ENCODE data around the gene PON2. TPM values are rescaled to one million over a fixed set of nuclear protein-coding genes. Genes with fewer than 3 reads are reported as not detected.

Gene PON2
- total RNA-seq, 2 donors from 2014 or later: 89.8 to 99.4 TPM

DNA sequence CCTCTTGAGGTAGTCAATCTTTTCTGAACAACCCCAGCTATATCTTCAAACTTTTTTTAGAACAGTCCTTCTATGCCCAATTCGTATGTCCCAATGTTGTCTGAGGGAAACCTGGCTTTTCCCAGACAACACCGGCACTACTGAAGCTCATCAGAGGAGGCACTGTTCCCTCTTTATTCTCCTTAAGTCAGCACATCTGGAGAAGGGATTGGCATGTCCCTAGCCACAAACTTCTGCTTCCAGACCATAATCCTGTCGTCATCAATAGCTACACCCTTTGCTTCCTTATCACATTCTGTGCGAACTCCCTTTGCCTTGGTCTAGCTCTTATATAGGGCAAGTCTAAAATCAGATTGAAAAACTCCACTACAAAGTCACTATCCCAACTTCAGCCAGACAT lies 61.5 kb downstream of the PON2 start:
- Histone ChIP-seq H3K27ac (no peak overlapping the region), H3K4me1 (no peaks in the 10 kb centered on the region), H3K4me3 (no peak overlapping the region), H3K9ac (ENCODE audit: low read depth in 2 of 2, low read length in 2 of 2) (no peak overlapping the region), H3K9me3 (no peaks in the 10 kb centered on the region), H3K27me3 (no peaks in the 10 kb centered on the region), H3K36me3 (no peaks in the 10 kb centered on the region)
- TF ChIP-seq, protein P1, sequence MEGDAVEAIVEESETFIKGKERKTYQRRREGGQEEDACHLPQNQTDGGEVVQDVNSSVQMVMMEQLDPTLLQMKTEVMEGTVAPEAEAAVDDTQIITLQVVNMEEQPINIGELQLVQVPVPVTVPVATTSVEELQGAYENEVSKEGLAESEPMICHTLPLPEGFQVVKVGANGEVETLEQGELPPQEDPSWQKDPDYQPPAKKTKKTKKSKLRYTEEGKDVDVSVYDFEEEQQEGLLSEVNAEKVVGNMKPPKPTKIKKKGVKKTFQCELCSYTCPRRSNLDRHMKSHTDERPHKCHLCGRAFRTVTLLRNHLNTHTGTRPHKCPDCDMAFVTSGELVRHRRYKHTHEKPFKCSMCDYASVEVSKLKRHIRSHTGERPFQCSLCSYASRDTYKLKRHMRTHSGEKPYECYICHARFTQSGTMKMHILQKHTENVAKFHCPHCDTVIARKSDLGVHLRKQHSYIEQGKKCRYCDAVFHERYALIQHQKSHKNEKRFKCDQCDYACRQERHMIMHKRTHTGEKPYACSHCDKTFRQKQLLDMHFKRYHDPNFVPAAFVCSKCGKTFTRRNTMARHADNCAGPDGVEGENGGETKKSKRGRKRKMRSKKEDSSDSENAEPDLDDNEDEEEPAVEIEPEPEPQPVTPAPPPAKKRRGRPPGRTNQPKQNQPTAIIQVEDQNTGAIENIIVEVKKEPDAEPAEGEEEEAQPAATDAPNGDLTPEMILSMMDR (IDR thresholded peaks at IDR 0.05): no peak
- no peak for DNase-seq
- intact Hi-C loops (cut with DNase I): no loop called here

GRCh38 chr7:95368235-95368634 lies 66.6 kb downstream of the PON2 start:
- H3K27ac ChIP-seq: no peak overlapping the region
- no peaks in the 10 kb centered on the region for H3K27me3 ChIP-seq
- H3K36me3 ChIP-seq: no peaks in the 10 kb centered on the region
- no peak overlapping the region for H3K9ac ChIP-seq (ENCODE audit: low read depth in 2 of 2, low read length in 2 of 2)
- TF ChIP-seq, protein P1 (IDR thresholded peaks at IDR 0.05): no peak
- no peaks in the 10 kb centered on the region for H3K4me1 ChIP-seq
- no peak for DNase-seq
- no peak overlapping the region for H3K4me3 ChIP-seq
- no peaks in the 10 kb centered on the region for H3K9me3 ChIP-seq
- intact Hi-C loops (cut with DNase I): no loop called here

DNA sequence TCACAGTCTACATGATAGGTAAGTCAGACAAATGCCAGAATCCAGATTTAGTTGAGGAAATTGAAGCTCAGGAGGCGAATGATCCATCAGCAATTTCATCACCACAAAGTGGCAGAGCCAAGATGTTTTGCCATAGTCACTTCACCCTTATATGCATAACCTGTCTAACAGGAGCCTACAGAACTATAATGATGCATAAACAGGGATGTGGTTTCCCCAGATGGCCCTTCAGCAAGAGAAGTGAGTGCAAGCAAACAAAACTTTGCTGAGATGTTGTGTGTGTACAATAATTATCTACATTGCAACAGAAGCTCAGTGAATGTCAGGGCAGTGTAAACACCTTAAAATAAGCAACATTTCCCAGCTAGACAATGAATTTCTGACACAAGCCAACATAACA lies 67.2 kb downstream of the PON2 start:
- Histone ChIP-seq H3K36me3 (no peaks in the 10 kb centered on the region), H3K9ac (ENCODE audit: low read depth in 2 of 2, low read length in 2 of 2) (no peak overlapping the region), H3K9me3 (no peaks in the 10 kb centered on the region), H3K27ac (no peak overlapping the region), H3K4me3 (no peak overlapping the region), H3K4me1 (no peaks in the 10 kb centered on the region), H3K27me3 (no peaks in the 10 kb centered on the region)
- intact Hi-C loops (cut with DNase I): no loop called here
- DNase-seq: no peak
- TF ChIP-seq, protein P1 (IDR thresholded peaks at IDR 0.05): no peak

GRCh38 chr7:95365151-95365550 lies 69.7 kb downstream of the PON2 start:
- no peak overlapping the region for H3K27ac ChIP-seq
- TF ChIP-seq, protein P1 (IDR thresholded peaks at IDR 0.05): no peak
- intact Hi-C loops (cut with DNase I): no loop called here
- no peak overlapping the region for H3K4me3 ChIP-seq
- no peak overlapping the region for H3K9ac ChIP-seq (ENCODE audit: low read depth in 2 of 2, low read length in 2 of 2)
- no peaks in the 10 kb centered on the region for H3K9me3 ChIP-seq
- H3K36me3 ChIP-seq: no peaks in the 10 kb centered on the region
- no peak for DNase-seq
- H3K4me1 ChIP-seq: no peaks in the 10 kb centered on the region
- no peaks in the 10 kb centered on the region for H3K27me3 ChIP-seq

DNA sequence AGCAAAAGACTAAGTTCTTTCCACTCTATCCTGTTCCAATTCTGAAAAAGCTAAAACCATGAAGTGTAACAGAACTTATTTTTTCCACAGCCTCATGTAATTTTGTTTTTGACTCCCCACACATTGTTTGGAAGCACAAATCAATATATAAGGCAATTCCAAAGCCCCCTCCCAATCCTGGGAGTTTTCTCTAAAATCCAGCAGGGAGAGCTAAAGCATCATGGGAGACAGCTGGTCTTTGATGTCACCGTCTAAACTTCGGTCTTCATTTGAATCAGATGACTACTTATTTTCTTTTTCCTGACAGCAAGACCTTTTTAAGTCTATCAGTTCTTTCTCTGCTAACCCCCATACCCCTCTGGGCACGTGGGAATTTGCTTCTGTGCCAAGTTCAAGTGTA lies 77.2 kb downstream of the PON2 start:
- Histone ChIP-seq H3K27me3 (no peaks in the 10 kb centered on the region), H3K4me3 (no peak overlapping the region), H3K9ac (ENCODE audit: low read depth in 2 of 2, low read length in 2 of 2) (no peak overlapping the region), H3K4me1 (no peaks in the 10 kb centered on the region), H3K27ac (no peak overlapping the region), H3K9me3 (no peaks in the 10 kb centered on the region), H3K36me3 (no peaks in the 10 kb centered on the region)
- intact Hi-C loops (cut with DNase I): no loop called here
- DNase-seq: no peak
- TF ChIP-seq, protein P1 (IDR thresholded peaks at IDR 0.05): no peak

Other genes starting within 250 kb of the PON2 start
- not detected for gene PON1, start 110.5 kb downstream of the PON2 start, total RNA-seq
- 1 to 10 TPM; 3.0 to 3.5 TPM for gene PON3, start 38.7 kb downstream of the PON2 start, total RNA-seq
- under 1 TPM; 0.15 to 0.32 TPM for gene ASB4, start 50.9 kb upstream of the PON2 start, total RNA-seq
- gene PDK4, start 161.5 kb upstream of the PON2 start, total RNA-seq: 10 to 100 TPM; 11.1 to 27.6 TPM

All from colonic mucosa (tissue), 4 donors.